Ovary (tissue), 9 donors: ENCODE measurements around the gene AP4S1. TPM values are rescaled to one million over a fixed set of nuclear protein-coding genes. Genes with fewer than 3 reads are reported as not detected.

Experiments
- DNase-seq, 5 donors: peaks; one replicate each; pipeline ENCODE4 v3.0.0-alpha.2; 2019 to 2020
- H3K27ac ChIP-seq, 2 donors: fragments of 200-600 bp; one replicate each; pipeline versions ENCODE4 v1.5.1 to v1.8.0; 2019 to 2022
- H3K27me3 ChIP-seq: fragments of 200-600 bp; one replicate; pipeline ENCODE4 v1.8.0; 2022
- H3K36me3 ChIP-seq: fragments of 200-600 bp; sonication (generic); one replicate; pipeline ENCODE4 v1.5.1; 2019
- H3K4me1 ChIP-seq: one replicate; pipeline ENCODE4 v1.8.1; 2013; ENCODE audit warnings: mild to moderate bottlenecking, moderate library complexity; ENCODE audit not compliant: insufficient read depth
- H3K4me3 ChIP-seq: fragments of 200-600 bp; sonication (generic); one replicate; pipeline ENCODE4 v1.5.1; 2017
- H3K9me3 ChIP-seq, 2 donors: fragments of 200-600 bp in 1 of 2; sonication (generic) in 1 of 2; one replicate each; pipeline versions ENCODE4 v1.5.1 to v1.8.1; 2013 to 2019; ENCODE audit warnings: mild to moderate bottlenecking in 1 of 2, moderate library complexity in 1 of 2
- CTCF ChIP-seq, 3 donors: fragments of 450-650 bp in 2 of 3; fragments of 200-600 bp in 1 of 3; IDR thresholded peaks; one replicate each; pipeline versions ENCODE4 v1.5.1 to v1.8.0; 2016 to 2022; ENCODE audit warnings: antibody characterized with exemption in 3 of 3, mild to moderate bottlenecking in 1 of 3
- EP300 ChIP-seq: sonication (generic); formaldehyde crosslinking; IDR thresholded peaks from one replicate; pipeline ENCODE4 v1.6.1; 2017; ENCODE audit warnings: antibody characterized with exemption
- POLR2A ChIP-seq: fragments of 450-650 bp; IDR thresholded peaks from one replicate; pipeline ENCODE4 v1.6.1; 2017; ENCODE audit warnings: antibody characterized with exemption, mild to moderate bottlenecking, moderate library complexity
- WGBS, 3 donors: extraction: QIAGEN DNeasy Blood & Tissue Kit in 1 of 3; methylation state at CpG; one replicate each; pipeline versions ENCODE4 v1.1.5 to v1.1.7; 2013 to 2017; 5-methylcytosine and 5-hydroxymethylcytosine counted together
- intact Hi-C, 4 donors: fragments of 100-400 bp; cut with DNase I; formaldehyde crosslinking; loops; one replicate each; pipeline versions ENCODE4 v1.11.0 to v1.15.1; 2022 to 2023
- polyA plus RNA-seq, 2 donors: library from polyadenylated mRNA; stranded (reverse); fragments of 200-250 nt in 1 of 2; fragments of 350-450 nt in 1 of 2; fragmentation: Illumina TruSeq in 1 of 2; extraction: RNeasy Lipid Tissue Mini Kit (QIAGEN cat#74804) in 1 of 2; gene quantifications; one replicate each; pipeline ENCODE4 v1.2.3, GENCODE V29; 2013 to 2014
- total RNA-seq, 7 donors: library from RNA; depleted of rRNA in 2 of 7; stranded (reverse); fragments of >200 nt in 2 of 7; fragmentation: NEBNext Ultra II Directional in 3 of 7; extraction: Animal tissue kit (Norgen Biotek cat#: 25700) in 3 of 7; gene quantifications; one replicate each; pipeline versions ENCODE4 v1.1.0 to v1.2.4, GENCODE V29; 2016 to 2023
- donor health status: DM: no; HTN: no; CAD: no; lungs with moderate emphysema.
- donor health status: DM: no; HTN: no; CAD: no.
- donor health status: Bipolar disorder and iron deficiency.
- donor health status: DM: yes; HTN: yes; CAD: no.
- donor health status: DM: no; HTN: no; CAD: no.
- donor health status: DM: yes; HTN: yes; CAD: no.

The AP4S1 gene
- total and polyA plus RNA-seq, 9 donors = 7.9 to 19.3 (median 12.8) TPM

DNA sequence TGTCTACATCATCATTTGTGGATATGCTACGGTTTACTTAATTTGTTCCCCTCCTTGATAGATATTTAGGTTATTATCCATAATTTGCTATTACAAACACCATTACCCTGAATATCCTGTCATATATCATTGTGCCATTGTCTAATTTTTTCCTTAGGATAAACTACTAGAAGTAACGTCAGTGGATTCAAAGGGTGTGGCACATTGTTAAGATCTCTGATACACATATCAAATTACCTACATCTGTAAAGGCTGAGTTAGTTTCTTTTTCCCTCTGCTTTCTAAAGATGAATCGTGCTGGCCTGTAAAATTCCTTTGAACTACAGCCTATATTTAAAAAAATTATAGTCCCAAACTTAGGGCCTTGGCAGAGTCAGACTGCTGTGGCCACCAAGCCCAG lies 54.6 kb downstream of the AP4S1 start:
- no peak overlapping the region for H3K4me3 ChIP-seq
- no peaks in the 10 kb centered on the region for H3K27me3 ChIP-seq
- H3K9me3 ChIP-seq = no peaks in the 10 kb centered on the region
- H3K4me1 ChIP-seq = no peaks in the 10 kb centered on the region
- DNase-seq = no peak
- TF ChIP-seq CTCF (IDR thresholded peaks at IDR 0.05) (no peak), EP300 (no peak), POLR2A (no peak)
- no peaks in the 10 kb centered on the region for H3K36me3 ChIP-seq
- H3K27ac ChIP-seq = no peak overlapping the region
- intact Hi-C loops = loop anchor here (5.0 to 10.0 kb wide), 2 partner anchors 95 to 98 kb away; no protein-coding TSS in a partner anchor
- 63 to 70% (median 67%) methylated on average over 3 of the region's 3 CpGs for WGBS, 3 donors

DNA sequence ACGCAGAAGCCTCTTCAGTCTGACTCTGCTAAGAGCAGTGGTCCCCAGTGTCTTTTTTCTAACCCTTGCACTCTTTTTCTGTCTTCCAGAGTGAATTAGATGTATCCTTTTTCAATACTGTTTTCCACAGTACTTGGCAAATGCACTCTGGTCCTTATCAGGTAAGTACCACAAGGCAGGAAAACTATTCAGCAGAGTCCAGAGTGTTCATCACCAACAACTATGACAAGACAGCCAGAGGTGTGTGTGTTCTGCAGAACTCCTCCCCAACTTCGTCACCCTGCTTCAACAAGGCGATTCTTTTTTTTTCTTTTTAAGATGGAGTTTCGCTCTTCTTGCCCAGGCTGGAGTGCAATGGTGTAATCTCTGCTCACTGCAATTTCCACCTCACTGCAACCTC lies 55.0 kb downstream of the AP4S1 start:
- TF ChIP-seq CTCF (IDR thresholded peaks at IDR 0.05) (no peak), POLR2A (no peak), EP300 (no peak)
- Histone ChIP-seq H3K27me3 (no peaks in the 10 kb centered on the region), H3K9me3 (no peaks in the 10 kb centered on the region), H3K4me1 (no peaks in the 10 kb centered on the region), H3K4me3 (no peak overlapping the region), H3K36me3 (no peaks in the 10 kb centered on the region), H3K27ac (no peak overlapping the region)
- DNase-seq = no peak
- WGBS, 3 donors = 89 to 97% (median 95%) methylated on average over 4 of the region's 4 CpGs
- intact Hi-C loops = loop anchor here (5.0 to 10.0 kb wide), 2 partner anchors 96 to 98 kb away; no protein-coding TSS in a partner anchor

GRCh38 chr14:31083781-31084180 lies 58.3 kb downstream of the AP4S1 start:
- no peaks in the 10 kb centered on the region for H3K36me3 ChIP-seq
- no peaks in the 10 kb centered on the region for H3K27me3 ChIP-seq
- no peak overlapping the region for H3K4me3 ChIP-seq
- intact Hi-C loops = loop anchor here (5.0 to 10.0 kb wide), 2 partner anchors 99 to 101 kb away; no protein-coding TSS in a partner anchor
- no peak for TF ChIP-seq EP300
- no peak for TF ChIP-seq CTCF (IDR thresholded peaks at IDR 0.05)
- TF ChIP-seq POLR2A = no peak
- DNase-seq = no peak
- H3K27ac ChIP-seq = no peak overlapping the region
- H3K4me1 ChIP-seq = no peaks in the 10 kb centered on the region
- H3K9me3 ChIP-seq = no peaks in the 10 kb centered on the region
- 78 to 88% (median 86%) methylated on average over 3 of the region's 3 CpGs for WGBS, 3 donors

GRCh38 chr14:31084385-31084784 lies 58.9 kb downstream of the AP4S1 start:
- 88 to 92% (median 91%) methylated on average over 5 of the region's 5 CpGs for WGBS, 3 donors
- TF ChIP-seq EP300 (no peak), POLR2A (no peak), CTCF (IDR thresholded peaks at IDR 0.05) (no peak)
- no peaks in the 10 kb centered on the region for H3K9me3 ChIP-seq
- H3K36me3 ChIP-seq = no peaks in the 10 kb centered on the region
- H3K4me3 ChIP-seq = no peak overlapping the region
- H3K27ac ChIP-seq = no peak overlapping the region
- no peak for DNase-seq
- intact Hi-C loops = loop anchor here (5.0 to 10.0 kb wide), 2 partner anchors 100 to 102 kb away; no protein-coding TSS in a partner anchor
- no peaks in the 10 kb centered on the region for H3K27me3 ChIP-seq
- no peaks in the 10 kb centered on the region for H3K4me1 ChIP-seq
